OCI-LY7 (cell line): ENCODE results near the gene DENND2A. TPM values are rescaled to one million over a fixed set of nuclear protein-coding genes. Genes with fewer than 3 reads are reported as not detected.

Source experiments
- BruUV-seq: library from RNA; stranded (reverse); fragments of 400-500 nt; replicated peaks from 2 replicates; lab custom pipeline; 2021; lab: Mats Ljungman, UMichigan
- CTCF ChIA-PET: fragments of 300-600 bp; sonication (Branson Sonifier 250); formaldehyde crosslinking; loops from one replicate; lab custom pipeline; 2022; ENCODE audit warnings: antibody characterized with exemption; ENCODE audit not compliant: unreplicated experiment; lab: Charles Lee
- POLR2A ChIA-PET: fragments of 300-600 bp; sonication (Branson Sonifier 250); formaldehyde crosslinking; loops from one replicate; lab custom pipeline; 2022; ENCODE audit warnings: antibody characterized with exemption; lab: Charles Lee
- DNase-seq: peaks from one replicate; pipeline ENCODE4 v3.0.0-alpha.2; 2015; ENCODE audit warnings: low spot score
- H2AFZ ChIP-seq: fragments of 200-600 bp; sonication (generic), shearing (Covaris generic); 2 replicates; pipeline ENCODE4 v1.6.1; 2014; ENCODE audit warnings: mild to moderate bottlenecking, antibody characterized with exemption, low read length, moderate library complexity
- H3K27ac ChIP-seq: fragments of 200-600 bp; sonication (generic); 2 replicates; pipeline ENCODE4 v1.5.1; 2014; ENCODE audit warnings: mixed run types, low read depth, mild to moderate bottlenecking, moderate library complexity, low read length, inconsistent platforms; ENCODE audit not compliant: poor library complexity, severe bottlenecking
- H3K36me3 ChIP-seq: fragments of 200-600 bp; sonication (generic); 2 replicates; pipeline ENCODE4 v1.6.1; 2014; ENCODE audit warnings: mild to moderate bottlenecking, antibody characterized with exemption, low read length, moderate library complexity, mixed read lengths; ENCODE audit not compliant: insufficient read depth
- H3K4me1 ChIP-seq: fragments of 200-600 bp; sonication (generic); 2 replicates; pipeline ENCODE4 v1.5.1; 2014; ENCODE audit warnings: mild to moderate bottlenecking, low read length; ENCODE audit not compliant: insufficient read depth, poor library complexity, severe bottlenecking
- H3K4me2 ChIP-seq: fragments of 200-600 bp; sonication (generic); 2 replicates; pipeline ENCODE4 v1.6.1; 2014; ENCODE audit warnings: mild to moderate bottlenecking, low read length
- H3K4me3 ChIP-seq: fragments of 200-600 bp; sonication (generic); 2 replicates; pipeline ENCODE4 v1.5.1; 2014; ENCODE audit warnings: mild to moderate bottlenecking, low read depth, low read length; ENCODE audit not compliant: poor library complexity, severe bottlenecking
- H3K79me2 ChIP-seq: fragments of 200-600 bp; sonication (generic); 2 replicates; pipeline ENCODE4 v1.6.1; 2016; ENCODE audit warnings: low read depth, mild to moderate bottlenecking, low read length, moderate library complexity, mixed read lengths; ENCODE audit not compliant: insufficient read depth
- H3K9me2 ChIP-seq: fragments of 200-600 bp; sonication (generic); 2 replicates; pipeline ENCODE4 v1.6.1; 2016; ENCODE audit warnings: mild to moderate bottlenecking, low read length, mixed read lengths; ENCODE audit not compliant: insufficient read depth
- H3K9me3 ChIP-seq: fragments of 200-600 bp; sonication (generic); 2 replicates; pipeline ENCODE4 v1.6.1; 2014; ENCODE audit warnings: mild to moderate bottlenecking, mixed run types, low read length, mixed read lengths
- H4K20me1 ChIP-seq: fragments of 200-600 bp; sonication (generic); 2 replicates; pipeline ENCODE4 v1.6.1; 2014; ENCODE audit warnings: mild to moderate bottlenecking, antibody characterized with exemption, low read length, moderate library complexity, mixed read lengths; ENCODE audit not compliant: insufficient read depth
- CTCF ChIP-seq: fragments of 200-600 bp; sonication (generic); conservative IDR thresholded peaks from 2 replicates; pipeline ENCODE4 v1.5.1; 2014; ENCODE audit warnings: mild to moderate bottlenecking, antibody characterized with exemption, low read length, moderate library complexity, mixed read lengths
- EZH2phosphoT487 ChIP-seq: fragments of 200-600 bp; sonication (generic); IDR thresholded peaks from 2 replicates; pipeline ENCODE4 v1.6.1; 2018; ENCODE audit warnings: low read depth, borderline replicate concordance, mild to moderate bottlenecking, mixed run types, antibody characterized with exemption, low read length, moderate library complexity, mixed read lengths
- intact Hi-C: fragments of 100-400 bp; cut with micrococcal nuclease; formaldehyde crosslinking; loops from one replicate; pipeline ENCODE4 v1.10.0; 2022; ENCODE audit not compliant: unreplicated experiment
- total RNA-seq, 2 experiments: library from RNA; depleted of rRNA in 1 of 2; stranded (reverse); fragments of >200 nt in 1 of 2; shearing (Covaris generic) in 1 of 2; gene quantifications; 2 replicates each; pipeline ENCODE4 v1.2.3, GENCODE V29; 2014 to 2022

The DENND2A gene
- total RNA-seq, 2 experiments from 2014 or later: 0.13 to 0.35 TPM

GRCh38 chr7:140597428-140597949 lies 43.1 kb downstream of the DENND2A start:
- no peak overlapping the region for H3K4me2 ChIP-seq
- ChIA-PET POLR2A (interaction anchor here (1.5 kb wide), 1 partner anchor 16 kb away, joined by 5 read pairs; no protein-coding TSS in a partner anchor), CTCF (no interaction called here)
- H3K9me2 ChIP-seq: no peaks in the 10 kb centered on the region
- no peaks in the 10 kb centered on the region for H3K9me3 ChIP-seq
- TF ChIP-seq EZH2phosphoT487 (no peak), CTCF (no peak)
- H3K79me2 ChIP-seq: no peaks in the 10 kb centered on the region
- no peaks in the 10 kb centered on the region for H3K4me1 ChIP-seq
- no TSS peak for BruUV-seq
- no peak overlapping the region for H3K4me3 ChIP-seq
- no peaks in the 10 kb centered on the region for H4K20me1 ChIP-seq
- H3K36me3 ChIP-seq: no peaks in the 10 kb centered on the region
- intact Hi-C loops: no loop called here
- no peak for DNase-seq
- H3K27ac ChIP-seq: no peak overlapping the region
- H2AFZ ChIP-seq: no peak overlapping the region

GRCh38 chr7:140596519-140597427 lies 43.8 kb downstream of the DENND2A start:
- ChIA-PET CTCF (no interaction called here), POLR2A (interaction anchor here (0.5 to 1.5 kb wide), 3 partner anchors 17 to 634 kb away, joined by 3 to 5 read pairs (median 3); no protein-coding TSS in a partner anchor)
- H2AFZ ChIP-seq: no peak overlapping the region
- no peaks in the 10 kb centered on the region for H4K20me1 ChIP-seq
- no TSS peak for BruUV-seq
- H3K79me2 ChIP-seq: no peaks in the 10 kb centered on the region
- no peaks in the 10 kb centered on the region for H3K9me2 ChIP-seq
- no peaks in the 10 kb centered on the region for H3K36me3 ChIP-seq
- DNase-seq: no peak
- H3K27ac ChIP-seq: no peak overlapping the region
- intact Hi-C loops: no loop called here
- TF ChIP-seq CTCF (no peak), EZH2phosphoT487 (no peak)
- H3K4me3 ChIP-seq: no peak overlapping the region
- no peaks in the 10 kb centered on the region for H3K4me1 ChIP-seq
- H3K4me2 ChIP-seq: no peak overlapping the region
- no peaks in the 10 kb centered on the region for H3K9me3 ChIP-seq
